Left ventricle myocardium inferior (tissue), 1 donor: ENCODE measurements around the gene CPNE1. TPM values are rescaled to one million over a fixed set of nuclear protein-coding genes. Genes with fewer than 3 reads are reported as not detected.

Experiments
- DNase-seq: peaks from one replicate; pipeline ENCODE4 v3.0.0-alpha.2; 2020
- H3K27ac ChIP-seq: fragments of 200-600 bp; replicated peaks from 2 replicates; pipeline ENCODE4 v1.8.0; 2021
- H3K27me3 ChIP-seq: fragments of 200-600 bp; 2 replicates; pipeline ENCODE4 v1.8.0; 2021; ENCODE audit warnings: low read depth
- H3K36me3 ChIP-seq: fragments of 200-600 bp; 2 replicates; pipeline ENCODE4 v1.8.0; 2021
- H3K4me1 ChIP-seq: fragments of 200-600 bp; 2 replicates; pipeline ENCODE4 v1.8.0; 2021
- H3K4me3 ChIP-seq: fragments of 200-600 bp; 2 replicates; pipeline ENCODE4 v1.8.0; 2021; ENCODE audit warnings: mild to moderate bottlenecking, moderate library complexity
- H3K9me3 ChIP-seq: fragments of 200-600 bp; replicated peaks from 2 replicates; pipeline ENCODE4 v1.8.0; 2021
- CTCF ChIP-seq: fragments of 200-600 bp; IDR thresholded peaks from 2 replicates; pipeline ENCODE4 v1.8.0; 2021; ENCODE audit warnings: antibody characterized with exemption, mild to moderate bottlenecking, borderline replicate concordance
- intact Hi-C: fragments of 100-400 bp; cut with micrococcal nuclease; formaldehyde crosslinking; loops from one replicate; pipeline ENCODE4 v1.11.0; 2022
- total RNA-seq: library from RNA; stranded (reverse); fragmentation: NEBNext Ultra II Directional; extraction: Animal tissue kit (Norgen Biotek cat#: 25700); gene quantifications from one replicate; pipeline ENCODE4 v1.2.1, GENCODE V29; 2021
- donor health status: DM: no; HTN: yes; CAD: no; lungs with severe emphysema.

CPNE1 gene
- total RNA-seq, 1 donor from 2014 or later, result 47.3 TPM

GRCh38 chr20:35654415-35654814 lies 10.3 kb downstream of the CPNE1 start:
- no peak for TF ChIP-seq CTCF
- H3K36me3 ChIP-seq, result peaks cover 27% of the 10 kb centered on the region
- peaks cover 74% of the 10 kb centered on the region for H3K4me1 ChIP-seq
- H3K4me3 ChIP-seq, result no peak overlapping the region
- intact Hi-C loops, result no loop called here
- no peaks in the 10 kb centered on the region for H3K27me3 ChIP-seq
- no peak overlapping the region for H3K27ac ChIP-seq
- no peak for DNase-seq
- no peaks in the 10 kb centered on the region for H3K9me3 ChIP-seq

- no peak overlapping the region for H3K27ac ChIP-seq
Measured at GRCh38 chr20:35653893-35654292, 10.8 kb downstream of the CPNE1 start.

GRCh38 chr20:35653430-35653734 lies 11.3 kb downstream of the CPNE1 start:
- peaks cover 27% of the 10 kb centered on the region for H3K36me3 ChIP-seq
- intact Hi-C loops, result no loop called here

More at GRCh38 chr20:35653893-35654292, 10.8 kb downstream of the CPNE1 start:
- Histone ChIP-seq H3K9me3 (no peaks in the 10 kb centered on the region), H3K27me3 (no peaks in the 10 kb centered on the region), H3K36me3 (peaks cover 27% of the 10 kb centered on the region), H3K4me1 (peaks cover 74% of the 10 kb centered on the region), H3K4me3 (no peak overlapping the region)
- intact Hi-C loops, result no loop called here
- TF ChIP-seq CTCF, result no peak
- DNase-seq, result no peak

GRCh38 chr20:35652641-35653429 lies 11.9 kb downstream of the CPNE1 start:
- Histone ChIP-seq H3K4me3 (no peak overlapping the region), H3K27ac (no peak overlapping the region), H3K27me3 (no peaks in the 10 kb centered on the region), H3K4me1 (peaks cover 70% of the 10 kb centered on the region), H3K9me3 (no peaks in the 10 kb centered on the region), H3K36me3 (peaks cover 27% of the 10 kb centered on the region)
- intact Hi-C loops, result no loop called here
- no peak for TF ChIP-seq CTCF
- no peak for DNase-seq

More at GRCh38 chr20:35653430-35653734, 11.3 kb downstream of the CPNE1 start:
- Histone ChIP-seq H3K9me3 (no peaks in the 10 kb centered on the region), H3K27ac (no peak overlapping the region), H3K27me3 (no peaks in the 10 kb centered on the region), H3K4me3 (no peak overlapping the region), H3K4me1 (peaks cover 75% of the 10 kb centered on the region)
- TF ChIP-seq CTCF, result no peak
- no peak for DNase-seq

- peaks cover 61% of the 10 kb centered on the region for H3K4me1 ChIP-seq
- H3K27ac ChIP-seq, result no peak overlapping the region
- no peaks in the 10 kb centered on the region for H3K9me3 ChIP-seq
- no peak for TF ChIP-seq CTCF
- H3K36me3 ChIP-seq, result peaks cover 30% of the 10 kb centered on the region
- DNase-seq, result no peak
- intact Hi-C loops, result no loop called here
- no peak overlapping the region for H3K4me3 ChIP-seq
- no peaks in the 10 kb centered on the region for H3K27me3 ChIP-seq
Measured at GRCh38 chr20:35651958-35652357, 12.7 kb downstream of the CPNE1 start.
